Measurements from ENCODE around the gene EIPR1.

GRCh38 chr2:3314626-3315025, 63.0 kb downstream of the EIPR1 start:
- TF ChIP-seq CTCF (conservative IDR thresholded peaks at IDR 0.05) = no peak
- no peak for TF ChIP-seq EZH2 (IDR thresholded peaks at IDR 0.05; ENCODE audit: low read depth)
